Testis (tissue), 2 donors: Measurements from ENCODE around the gene HECW1.

Source experiments
- CTCF ChIP-seq, 3 experiments: fragments of 450-650 bp in 2 of 3; fragments of 200-600 bp in 1 of 3; sonication (generic) in 1 of 3; IDR thresholded peaks; one replicate each; pipeline ENCODE4 v1.5.1; 2016 to 2019; ENCODE audit warnings: antibody characterized with exemption in 3 of 3, mild to moderate bottlenecking in 2 of 3, moderate library complexity in 1 of 3
- POLR2A ChIP-seq: fragments of 450-650 bp; IDR thresholded peaks from one replicate; pipeline ENCODE4 v1.6.1; 2017; ENCODE audit warnings: antibody characterized with exemption, mild to moderate bottlenecking, moderate library complexity

- TF ChIP-seq POLR2A, result no peak
- TF ChIP-seq CTCF (IDR thresholded peaks at IDR 0.05), result no peak
Observed at GRCh38 chr7:43362652-43363034, 250.2 kb downstream of the HECW1 start.
